IMR-90 (cell line): Measurements from ENCODE around the gene DYNLT2. TPM values are rescaled to one million over a fixed set of nuclear protein-coding genes. Genes with fewer than 3 reads are reported as not detected.

ENCODE experiments used
- ATAC-seq: fragments of 200-7000 bp; cut with Tn5 transposase; 2 replicates; pipeline ENCODE4 v1.9.1; 2020; ENCODE audit warnings: low read depth, mild to moderate bottlenecking, moderate library complexity
- BruUV-seq: library from RNA; stranded (reverse); fragments of 400-500 nt; replicated peaks from 2 replicates; lab custom pipeline; 2021; lab: Mats Ljungman, UMichigan
- CTCF ChIA-PET: fragments of 300-600 bp; formaldehyde crosslinking; extraction: SDS; loops from one replicate; lab custom pipeline; 2021; ENCODE audit warnings: antibody characterized with exemption; lab: Yijun Ruan, JAX
- POLR2A ChIA-PET: fragments of 300-600 bp; sonication (Branson Sonifier 250); formaldehyde crosslinking; loops from one replicate; lab custom pipeline; 2022; ENCODE audit warnings: antibody characterized with exemption; ENCODE audit not compliant: unreplicated experiment; lab: Charles Lee
- DNase-seq: peaks from one replicate; pipeline ENCODE4 v3.0.0; 2013
- H2AFZ ChIP-seq: replicated peaks from 2 replicates; pipeline ENCODE3; 2013; ENCODE audit warnings: low read length, mild to moderate bottlenecking; ENCODE audit not compliant: poor library complexity
- H2AK5ac ChIP-seq: 2 replicates; pipeline ENCODE4 v1.6.1; 2013; ENCODE audit warnings: low read depth, low read length, inconsistent platforms
- H2AK9ac ChIP-seq: replicated peaks from 2 replicates; pipeline ENCODE3; 2013; ENCODE audit warnings: mild to moderate bottlenecking, low read depth, low read length, moderate library complexity; ENCODE audit not compliant: poor library complexity
- H2BK120ac ChIP-seq: 2 replicates; pipeline ENCODE4 v1.6.1; 2013; ENCODE audit warnings: low read depth, low read length, inconsistent platforms
- H2BK15ac ChIP-seq: 3 replicates; pipeline ENCODE4 v1.6.1; 2013; ENCODE audit warnings: low read depth, low read length, inconsistent platforms
- H2BK20ac ChIP-seq: 2 replicates; pipeline ENCODE4 v1.6.1; 2013; ENCODE audit warnings: low read depth, mild to moderate bottlenecking, inconsistent platforms, low read length, moderate library complexity
- H2BK5ac ChIP-seq: 2 replicates; pipeline ENCODE4 v1.6.1; 2013; ENCODE audit warnings: mild to moderate bottlenecking, low read depth, low read length, inconsistent platforms; ENCODE audit not compliant: poor library complexity, severe bottlenecking
- H3K14ac ChIP-seq: replicated peaks from 2 replicates; pipeline ENCODE4 v1.6.1; 2013; ENCODE audit warnings: low read depth, low read length, inconsistent platforms
- H3K18ac ChIP-seq: 2 replicates; pipeline ENCODE4 v1.6.1; 2013; ENCODE audit warnings: low read depth, low read length, control low read depth
- H3K23ac ChIP-seq: 2 replicates; pipeline ENCODE4 v1.6.1; 2013; ENCODE audit warnings: low read depth, low read length, inconsistent platforms
- H3K27ac ChIP-seq: 2 replicates; pipeline ENCODE4 v1.5.1; 2013; ENCODE audit warnings: mild to moderate bottlenecking, control low read depth, low read length; ENCODE audit not compliant: insufficient read depth
- H3K27me3 ChIP-seq: 2 replicates; pipeline ENCODE4 v1.6.1; 2013; ENCODE audit warnings: low read length; ENCODE audit not compliant: control insufficient read depth, insufficient read depth
- H3K36me3 ChIP-seq: 2 replicates; pipeline ENCODE4 v1.6.1; 2013; ENCODE audit warnings: low read length, mixed read lengths; ENCODE audit not compliant: control insufficient read depth, insufficient read depth
- H3K4ac ChIP-seq: 2 replicates; pipeline ENCODE4 v1.6.1; 2013; ENCODE audit warnings: low read depth, low read length, inconsistent platforms
- H3K4me1 ChIP-seq: 2 replicates; pipeline ENCODE4 v1.6.1; 2013; ENCODE audit warnings: low read length, mixed read lengths; ENCODE audit not compliant: control insufficient read depth, insufficient read depth
- H3K4me2 ChIP-seq: 2 replicates; pipeline ENCODE4 v1.6.1; 2013; ENCODE audit warnings: low read depth, mild to moderate bottlenecking, control low read depth, low read length, moderate library complexity
- H3K4me3 ChIP-seq: 2 replicates; pipeline ENCODE4 v1.5.1; 2013; ENCODE audit warnings: low read depth, mild to moderate bottlenecking, control low read depth, low read length, moderate library complexity; ENCODE audit not compliant: insufficient read depth
- H3K56ac ChIP-seq: 2 replicates; pipeline ENCODE4 v1.6.1; 2013; ENCODE audit warnings: low read length, inconsistent platforms; ENCODE audit not compliant: insufficient read depth; ENCODE audit errors: extremely low read depth
- H3K79me1 ChIP-seq, 2 experiments: 2 replicates each; pipeline ENCODE4 v1.6.1; 2013; ENCODE audit warnings: low read length in 2 of 2, inconsistent platforms in 1 of 2, low read depth in 1 of 2
- H3K9ac ChIP-seq: 2 replicates; pipeline ENCODE4 v1.6.1; 2013; ENCODE audit warnings: low read depth, low read length, control low read depth
- H3K9me1 ChIP-seq: 2 replicates; pipeline ENCODE4 v1.6.1; 2013; ENCODE audit warnings: low read length, inconsistent platforms; ENCODE audit not compliant: insufficient read depth
- H3K9me3 ChIP-seq: 2 replicates; pipeline ENCODE4 v1.6.1; 2013; ENCODE audit warnings: low read length; ENCODE audit not compliant: control insufficient read depth, insufficient read depth
- H4K20me1 ChIP-seq: 2 replicates; pipeline ENCODE4 v1.6.1; 2013; ENCODE audit warnings: low read length, inconsistent platforms; ENCODE audit not compliant: insufficient read depth
- H4K5ac ChIP-seq: 2 replicates; pipeline ENCODE4 v1.6.1; 2013; ENCODE audit warnings: mild to moderate bottlenecking, low read depth, low read length, control low read depth
- H4K8ac ChIP-seq, 2 experiments: 2 replicates each; pipeline ENCODE4 v1.6.1; 2013; ENCODE audit warnings: low read depth in 2 of 2, low read length in 2 of 2, control low read depth in 1 of 2, inconsistent platforms in 1 of 2
- H4K91ac ChIP-seq: 2 replicates; pipeline ENCODE4 v1.6.1; 2013; ENCODE audit warnings: low read depth, low read length, inconsistent platforms; ENCODE audit not compliant: insufficient read depth
- dilution Hi-C: fragments of 300-500 bp; cut with HindIII; formaldehyde crosslinking; loops from one replicate; pipeline ENCODE4 v1.14.3; 2018; ENCODE audit warnings: low sequenced_read_pairs; ENCODE audit not compliant: unreplicated experiment
- in situ Hi-C: fragments of 300-500 bp; cut with MboI; formaldehyde crosslinking; loops from 3 replicates; pipeline ENCODE4 v1.14.3; 2019; ENCODE audit warnings: low sequenced_read_pairs, inconsistent platforms, mixed read lengths
- intact Hi-C: fragments of 100-400 bp; cut with micrococcal nuclease; formaldehyde crosslinking; loops from 2 replicates; pipeline ENCODE4 v1.10.0; 2022
- polyA plus RNA-seq, 3 experiments: library from polyadenylated mRNA; depleted of rRNA; stranded (reverse); fragments of >200 nt; gene quantifications; 2 replicates each; pipeline ENCODE4 v1.2.3, GENCODE V29; 2012; ENCODE audit warnings: low replicate concordance in 1 of 3
- total RNA-seq: library from RNA; depleted of rRNA; stranded (reverse); fragments of >200 nt; gene quantifications from 2 replicates; pipeline ENCODE4 v1.2.3, GENCODE V29; 2012
- TF ChIP-seq, protein P1 (sequence below): fragments of 150-350 bp; IDR thresholded peaks from 2 replicates; pipeline ENCODE4 v1.6.1; 2017; ENCODE audit warnings: mild to moderate bottlenecking, antibody characterized with exemption, low read length, low read depth

DYNLT2 gene
- total and polyA plus RNA-seq, 2 of the 4 experiments (the other 2 are of a cell fraction) = 0.36 to 0.44 TPM

- BruUV-seq = no TSS peak
- intact Hi-C loops = no loop called here
Measured at GRCh38 chr6:169729961-169730360, 21.4 kb downstream of the DYNLT2 start.

More at GRCh38 chr6:169729961-169730360, 21.4 kb downstream of the DYNLT2 start:
- Histone ChIP-seq H3K4me1 (peaks cover 2% of the 10 kb centered on the region; the same call in 1 of the 2 replicates), H2AFZ (no peak overlapping the region), H3K4me2 (no peak overlapping the region), H2BK5ac (no peak overlapping the region), H4K20me1 (no peaks in the 10 kb centered on the region), H3K14ac (no peak overlapping the region), H4K5ac (no peak overlapping the region), H3K4ac (no peak overlapping the region), H3K27me3 (no peaks in the 10 kb centered on the region), H3K18ac (no peak overlapping the region), H3K9ac (no peak overlapping the region), H4K8ac (no peak overlapping the region), H2AK9ac (no peak overlapping the region), H2BK20ac (no peak overlapping the region), H2BK15ac (no peak overlapping the region), H3K4me3 (no peak overlapping the region), H2BK120ac (no peak overlapping the region), H3K56ac (no peak overlapping the region), H3K9me1 (0 out of 2 replicates have a peak, but pooled peaks cover 2% of the 10 kb centered on the region), H4K91ac (no peak overlapping the region), H3K79me1 (no peaks in the 10 kb centered on the region), H3K27ac (no peak overlapping the region), H3K36me3 (no peaks in the 10 kb centered on the region), H2AK5ac (no peak overlapping the region), H3K9me3 (no peaks in the 10 kb centered on the region), H3K23ac (no peak overlapping the region)
- in situ Hi-C loops = no loop called here
- POLR2A ChIA-PET = no interaction called here
- DNase-seq (no peak), ATAC-seq (no peak)
- dilution Hi-C loops = no loop called here
- CTCF ChIA-PET = no interaction called here
- TF ChIP-seq, protein P1, sequence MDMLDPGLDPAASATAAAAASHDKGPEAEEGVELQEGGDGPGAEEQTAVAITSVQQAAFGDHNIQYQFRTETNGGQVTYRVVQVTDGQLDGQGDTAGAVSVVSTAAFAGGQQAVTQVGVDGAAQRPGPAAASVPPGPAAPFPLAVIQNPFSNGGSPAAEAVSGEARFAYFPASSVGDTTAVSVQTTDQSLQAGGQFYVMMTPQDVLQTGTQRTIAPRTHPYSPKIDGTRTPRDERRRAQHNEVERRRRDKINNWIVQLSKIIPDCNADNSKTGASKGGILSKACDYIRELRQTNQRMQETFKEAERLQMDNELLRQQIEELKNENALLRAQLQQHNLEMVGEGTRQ = no peak
